GM18508 (cell line): ENCODE results near the gene HTT.

Source experiments
- ATAC-seq: cut with Tn5 transposase; IDR thresholded peaks from one replicate; pipeline ENCODE4 v1.9.1; 2021; ENCODE audit warnings: moderate number of reproducible peaks; ENCODE audit not compliant: insufficient read depth, unreplicated experiment

HTT gene

DNA sequence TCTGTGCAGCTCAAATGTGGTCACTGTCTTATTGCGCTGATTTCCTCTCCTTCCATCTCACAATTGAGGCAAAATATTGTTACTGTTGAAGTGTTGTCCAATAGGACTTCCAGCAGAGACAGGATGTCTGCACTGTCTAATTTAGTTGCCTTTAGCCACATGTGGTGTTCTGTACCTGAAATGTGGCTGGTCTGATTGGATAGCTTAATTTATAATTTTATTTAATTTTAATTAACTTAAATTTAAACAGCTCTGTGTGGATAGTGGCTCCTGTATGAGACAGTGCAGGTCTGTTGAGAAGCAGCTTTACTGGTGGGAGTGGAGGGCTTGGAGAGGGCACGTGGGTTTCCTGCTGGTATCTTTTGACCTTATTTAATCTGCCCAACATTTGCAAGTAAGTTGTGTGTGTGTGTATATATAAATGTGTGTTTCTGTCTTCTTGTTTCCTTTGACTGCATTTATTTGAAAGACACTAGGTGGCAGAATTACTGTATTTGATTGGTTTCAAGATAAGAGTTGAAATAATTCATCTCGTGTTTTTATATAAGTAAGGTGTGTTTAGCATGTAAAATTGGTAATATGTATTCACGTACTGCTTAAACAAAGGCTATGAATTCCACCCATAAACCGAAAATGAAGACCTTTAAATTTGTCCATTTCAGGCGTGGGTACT is 119.2 kb downstream of the HTT start:
- ATAC-seq = no peak

DNA sequence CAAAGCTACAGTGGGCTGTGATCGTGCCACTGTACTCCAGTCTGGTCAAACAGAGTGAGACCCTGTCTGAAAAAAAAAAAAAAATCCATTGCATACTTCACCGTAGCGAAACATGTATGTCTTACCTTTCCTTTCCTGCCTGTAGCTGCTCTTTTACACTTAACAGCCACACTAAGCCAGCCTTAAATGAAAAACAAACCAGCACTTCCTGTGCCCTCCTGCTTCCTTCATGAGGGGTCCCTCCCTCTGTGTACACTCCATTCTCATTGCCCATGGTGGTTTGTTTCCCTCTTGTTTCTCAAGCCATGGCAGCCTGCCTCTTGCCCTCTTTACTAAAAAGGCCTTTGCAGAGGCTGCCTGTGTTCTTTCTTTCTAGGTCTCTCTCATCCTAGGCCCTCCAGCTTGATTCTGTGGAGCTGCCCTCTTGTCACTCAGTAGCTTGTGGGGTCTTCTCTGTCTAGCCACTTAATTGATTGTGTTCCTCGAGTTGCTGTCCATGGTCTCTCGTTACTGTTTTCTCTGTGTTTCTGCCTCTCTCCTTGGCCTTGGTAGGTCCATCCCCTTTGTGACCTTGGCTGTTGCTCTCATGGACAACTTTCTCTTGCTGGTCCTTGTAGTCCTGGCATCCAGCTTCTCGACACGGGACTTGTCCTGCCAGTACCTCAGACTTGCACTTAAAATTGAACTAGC is 122.3 kb downstream of the HTT start:
- no peak for ATAC-seq

DNA sequence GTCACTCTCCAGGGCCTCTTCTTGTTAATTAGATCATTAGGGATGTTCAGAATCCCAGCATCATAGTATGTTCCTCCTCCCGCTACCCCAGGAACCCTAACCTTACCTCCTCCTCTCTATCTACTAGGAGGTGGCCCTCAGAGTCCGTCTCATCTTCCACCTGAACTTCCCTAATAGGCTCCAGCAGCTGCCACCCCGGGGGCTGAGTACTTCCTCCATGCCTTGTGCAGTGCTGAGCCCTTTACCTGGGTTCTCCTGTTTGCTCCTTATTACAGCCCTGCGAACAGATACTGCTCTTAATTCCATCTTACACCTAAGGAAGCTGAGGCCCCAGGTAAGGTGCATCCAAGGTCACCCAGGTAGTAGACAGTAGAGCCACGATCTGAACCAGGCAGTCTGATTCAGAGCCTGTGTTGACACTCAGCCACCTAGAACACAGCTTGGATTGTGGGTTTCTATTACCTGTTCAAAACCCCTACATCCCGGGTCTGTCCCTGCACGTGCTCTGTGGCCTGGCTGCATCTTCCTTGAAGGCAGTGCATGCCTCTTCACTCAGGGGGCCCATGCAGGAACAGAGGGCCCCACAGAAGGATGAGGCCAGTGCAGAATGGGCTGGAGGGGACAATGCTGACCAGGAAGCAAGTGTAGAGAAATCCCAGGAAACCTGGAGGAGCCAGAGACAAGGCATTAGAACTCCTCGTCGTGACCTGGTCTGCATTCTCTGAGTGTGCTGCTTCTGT is 123.1 kb downstream of the HTT start:
- no peak for ATAC-seq

DNA sequence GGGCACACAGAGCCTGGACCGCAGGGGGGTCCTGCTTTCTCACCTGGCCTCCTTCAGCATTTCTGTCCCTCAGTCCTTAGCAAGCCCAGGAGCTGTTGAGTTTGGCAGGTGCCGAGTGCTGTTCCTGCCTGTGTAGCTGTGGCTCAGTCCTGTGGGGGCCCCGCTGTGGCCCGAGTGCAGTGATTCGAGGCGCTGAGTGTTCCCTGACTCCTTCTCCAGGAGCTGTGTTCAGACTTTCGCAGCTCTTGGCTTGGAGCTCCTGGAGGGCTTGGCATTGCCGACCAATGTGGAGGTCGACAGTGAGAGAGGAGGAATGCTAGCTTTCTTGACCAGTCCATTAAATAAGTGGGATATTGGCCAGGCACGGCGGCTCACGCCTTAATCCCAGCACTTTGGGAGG is 124.4 kb downstream of the HTT start:
- ATAC-seq = no peak

DNA sequence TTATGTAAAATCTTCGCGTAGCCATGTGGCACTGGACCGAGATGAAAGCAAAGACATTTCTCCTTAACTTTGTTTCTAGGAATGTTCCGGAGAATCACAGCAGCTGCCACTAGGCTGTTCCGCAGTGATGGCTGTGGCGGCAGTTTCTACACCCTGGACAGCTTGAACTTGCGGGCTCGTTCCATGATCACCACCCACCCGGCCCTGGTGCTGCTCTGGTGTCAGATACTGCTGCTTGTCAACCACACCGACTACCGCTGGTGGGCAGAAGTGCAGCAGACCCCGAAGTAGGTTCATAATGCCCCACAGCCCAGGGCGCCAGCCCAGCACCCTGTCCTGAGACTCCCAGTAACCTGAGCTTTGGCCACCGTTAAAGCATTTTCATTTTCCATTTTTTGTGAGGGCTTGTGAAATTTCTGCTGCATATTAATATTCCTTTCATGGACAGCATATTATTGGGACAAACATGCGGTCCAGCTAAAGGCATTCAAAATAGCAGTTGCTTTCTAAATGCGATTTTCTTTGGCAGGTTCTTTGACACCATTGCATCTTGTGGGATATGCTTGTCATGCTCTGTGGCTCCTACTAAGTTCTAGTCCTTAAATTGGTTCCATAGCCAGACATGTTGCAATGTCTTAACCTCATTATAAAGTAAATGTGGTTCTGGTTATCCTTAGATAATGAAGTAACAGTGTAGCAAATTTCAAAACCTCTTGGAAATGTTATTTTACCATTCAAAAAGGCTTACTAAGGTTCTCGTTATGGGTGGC is 125.4 kb downstream of the HTT start:
- no peak for ATAC-seq

DNA sequence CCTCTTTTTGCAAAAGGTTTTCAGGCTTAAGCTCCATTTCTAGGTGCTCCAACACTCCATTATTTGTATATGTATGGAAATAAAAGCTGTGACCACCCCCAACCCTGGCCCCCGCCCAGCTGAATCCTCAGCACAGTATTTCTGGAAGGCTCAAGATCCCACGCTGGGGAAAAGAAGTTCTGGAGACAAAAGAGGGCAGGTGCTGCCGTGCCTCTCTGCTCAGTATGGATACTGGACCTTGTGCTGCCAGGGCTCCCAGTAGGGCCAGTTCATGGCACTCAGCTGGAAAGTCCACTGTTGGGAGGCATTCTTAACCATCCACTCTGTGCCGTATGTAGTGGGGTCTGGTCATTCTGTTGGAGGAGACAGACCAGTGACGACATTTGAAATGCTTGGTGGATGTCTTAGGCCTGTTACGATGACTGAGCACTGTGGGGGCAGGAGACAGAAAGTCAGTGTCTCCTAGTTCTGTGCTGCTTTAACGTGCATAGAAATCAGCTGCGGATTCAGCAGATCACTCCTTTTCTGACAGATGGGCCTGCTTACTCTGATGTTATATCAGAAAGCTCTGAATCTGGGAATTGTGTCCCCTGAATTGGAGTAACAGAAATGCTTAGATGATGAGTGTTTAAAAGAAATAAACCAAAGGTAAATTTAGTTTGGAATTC is 126.1 kb downstream of the HTT start:
- no peak for ATAC-seq

DNA sequence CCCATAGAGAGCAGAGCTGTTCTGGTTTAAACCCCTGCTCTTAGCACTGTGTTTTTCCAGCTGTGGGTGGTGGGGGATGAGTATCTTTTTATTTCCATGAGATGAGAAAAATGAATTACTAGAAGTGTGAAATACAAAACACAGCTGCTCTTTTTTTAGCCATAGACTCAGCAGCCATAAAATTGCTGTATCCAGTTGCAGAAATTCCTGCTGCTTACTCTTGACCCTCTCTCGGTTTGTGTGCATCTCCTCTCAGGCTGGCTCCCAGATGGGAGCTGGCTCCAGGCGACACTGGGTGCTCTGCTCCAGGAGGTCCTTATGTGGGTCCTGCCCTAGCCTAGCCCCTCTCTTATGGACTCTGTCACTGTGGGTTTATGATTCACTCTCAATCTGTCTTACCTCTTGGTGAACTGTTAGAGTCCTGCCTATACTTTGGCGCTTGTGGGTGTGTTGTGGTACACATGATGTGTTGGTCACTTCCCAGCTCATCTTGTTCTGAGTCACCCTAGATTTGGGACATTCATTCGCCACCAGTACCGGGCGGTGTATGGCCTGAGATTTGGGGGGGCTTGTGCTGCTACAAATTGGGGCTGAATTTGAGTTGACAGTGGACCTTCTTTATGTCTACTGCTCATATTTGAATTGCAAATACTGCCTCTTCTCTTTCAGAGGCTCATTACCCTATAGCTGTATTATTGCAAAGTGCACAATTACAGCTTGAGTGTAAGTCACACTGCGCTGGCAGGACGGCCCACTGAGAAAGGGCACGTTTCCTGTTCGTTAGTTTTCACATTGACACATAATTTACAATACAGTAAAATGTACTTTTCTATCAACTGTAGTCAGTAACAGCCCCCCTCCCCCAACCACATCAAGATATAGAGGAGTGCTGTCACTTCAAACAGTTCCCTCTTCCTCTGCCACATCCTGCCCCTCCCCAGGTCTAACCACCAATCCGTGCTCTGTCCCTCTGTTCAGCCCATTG is 127.5 kb downstream of the HTT start:
- ATAC-seq = peak; percentile 48

- no peak for ATAC-seq
Measured at GRCh38 chr4:3202836-3203820, 128.6 kb downstream of the HTT start.

DNA sequence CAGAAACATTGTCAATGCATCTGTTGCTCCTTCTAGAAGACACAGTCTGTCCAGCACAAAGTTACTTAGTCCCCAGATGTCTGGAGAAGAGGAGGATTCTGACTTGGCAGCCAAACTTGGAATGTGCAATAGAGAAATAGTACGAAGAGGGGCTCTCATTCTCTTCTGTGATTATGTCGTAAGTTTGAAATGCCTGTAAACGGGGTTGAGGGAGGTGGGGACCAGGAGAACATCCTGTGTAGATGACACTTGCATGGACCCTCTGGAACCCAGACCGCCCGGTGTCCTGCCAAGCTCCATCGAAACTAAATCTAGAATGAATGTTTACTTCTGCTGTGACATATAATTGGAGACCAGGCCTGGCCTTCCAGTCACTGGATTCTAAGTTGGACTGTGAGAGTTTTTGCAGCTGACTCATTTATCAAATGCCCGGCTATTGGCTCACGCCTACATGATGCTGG is 129.5 kb downstream of the HTT start:
- no peak for ATAC-seq

GRCh38 chr4:3205995-3206394 is 131.5 kb downstream of the HTT start:
- no peak for ATAC-seq

DNA sequence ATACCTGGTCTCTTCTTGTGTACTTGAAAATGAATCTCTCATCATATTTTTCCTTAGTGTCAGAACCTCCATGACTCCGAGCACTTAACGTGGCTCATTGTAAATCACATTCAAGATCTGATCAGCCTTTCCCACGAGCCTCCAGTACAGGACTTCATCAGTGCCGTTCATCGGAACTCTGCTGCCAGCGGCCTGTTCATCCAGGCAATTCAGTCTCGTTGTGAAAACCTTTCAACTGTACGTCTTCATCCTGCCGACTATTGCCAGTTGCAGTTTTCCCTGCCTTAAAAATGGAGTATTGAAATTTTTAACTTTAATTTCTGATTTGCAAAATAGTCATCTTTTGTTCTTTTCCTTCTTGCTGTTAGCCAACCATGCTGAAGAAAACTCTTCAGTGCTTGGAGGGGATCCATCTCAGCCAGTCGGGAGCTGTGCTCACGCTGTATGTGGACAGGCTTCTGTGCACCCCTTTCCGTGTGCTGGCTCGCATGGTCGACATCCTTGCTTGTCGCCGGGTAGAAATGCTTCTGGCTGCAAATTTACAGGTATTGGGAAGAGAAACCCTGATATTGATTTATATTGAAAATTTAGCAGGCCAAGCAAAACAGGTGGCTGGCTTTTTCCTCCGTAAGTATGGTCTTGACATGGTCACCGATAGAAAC is 132.1 kb downstream of the HTT start:
- ATAC-seq = no peak

DNA sequence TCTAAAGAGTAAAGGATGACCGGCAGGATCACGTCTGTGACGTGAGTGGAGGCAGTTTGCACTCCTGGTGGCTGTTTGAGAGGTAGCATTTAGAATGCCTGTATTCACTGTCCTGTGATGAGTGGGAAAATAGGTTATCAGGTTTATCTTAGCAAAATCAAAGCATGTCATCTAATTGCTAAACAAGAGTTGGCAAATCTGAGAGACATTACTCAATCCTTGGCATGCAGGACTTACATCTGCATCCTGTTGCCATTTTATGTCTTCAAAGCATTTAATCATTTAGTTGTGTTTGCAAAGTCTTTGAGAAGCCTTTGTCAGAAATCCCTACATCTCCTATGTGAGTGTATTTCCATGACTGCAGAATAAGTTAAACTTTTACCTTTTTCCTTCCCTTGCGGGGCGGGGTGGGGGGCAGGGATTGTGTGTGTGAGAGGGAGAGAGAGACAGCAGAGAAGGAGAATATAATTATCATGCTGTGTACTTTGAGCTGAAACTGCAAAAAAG is 133.1 kb downstream of the HTT start:
- ATAC-seq = no peak

- ATAC-seq = no peak
Measured at GRCh38 chr4:3208826-3209225, 134.3 kb downstream of the HTT start.

GRCh38 chr4:3209551-3210325 is 135.3 kb downstream of the HTT start:
- no peak for ATAC-seq

GRCh38 chr4:3210467-3210866 is 136.0 kb downstream of the HTT start:
- ATAC-seq = no peak

GRCh38 chr4:3211866-3212265 is 137.4 kb downstream of the HTT start:
- no peak for ATAC-seq
